Thyroid gland (tissue), 4 donors: Measurements from ENCODE around the gene ZNF726.

Source experiments
- POLR2A ChIP-seq, 2 donors: fragments of 450-650 bp; IDR thresholded peaks; one replicate each; pipeline ENCODE4 v1.6.1; 2017; ENCODE audit warnings: antibody characterized with exemption in 2 of 2, mild to moderate bottlenecking in 2 of 2, moderate library complexity in 1 of 2
- TF ChIP-seq, protein P1 (sequence below), 6 experiments: fragments of 200-600 bp in 3 of 6; fragments of 450-650 bp in 3 of 6; sonication (generic) in 3 of 6; IDR thresholded peaks; one replicate each; pipeline ENCODE4 v1.5.1; 2016 to 2019; ENCODE audit warnings: antibody characterized with exemption in 6 of 6, mild to moderate bottlenecking in 2 of 6, inconsistent platforms in 1 of 6, moderate library complexity in 1 of 6

- TF ChIP-seq POLR2A (IDR thresholded peaks at IDR 0.05), result no peak
- TF ChIP-seq, protein P1, sequence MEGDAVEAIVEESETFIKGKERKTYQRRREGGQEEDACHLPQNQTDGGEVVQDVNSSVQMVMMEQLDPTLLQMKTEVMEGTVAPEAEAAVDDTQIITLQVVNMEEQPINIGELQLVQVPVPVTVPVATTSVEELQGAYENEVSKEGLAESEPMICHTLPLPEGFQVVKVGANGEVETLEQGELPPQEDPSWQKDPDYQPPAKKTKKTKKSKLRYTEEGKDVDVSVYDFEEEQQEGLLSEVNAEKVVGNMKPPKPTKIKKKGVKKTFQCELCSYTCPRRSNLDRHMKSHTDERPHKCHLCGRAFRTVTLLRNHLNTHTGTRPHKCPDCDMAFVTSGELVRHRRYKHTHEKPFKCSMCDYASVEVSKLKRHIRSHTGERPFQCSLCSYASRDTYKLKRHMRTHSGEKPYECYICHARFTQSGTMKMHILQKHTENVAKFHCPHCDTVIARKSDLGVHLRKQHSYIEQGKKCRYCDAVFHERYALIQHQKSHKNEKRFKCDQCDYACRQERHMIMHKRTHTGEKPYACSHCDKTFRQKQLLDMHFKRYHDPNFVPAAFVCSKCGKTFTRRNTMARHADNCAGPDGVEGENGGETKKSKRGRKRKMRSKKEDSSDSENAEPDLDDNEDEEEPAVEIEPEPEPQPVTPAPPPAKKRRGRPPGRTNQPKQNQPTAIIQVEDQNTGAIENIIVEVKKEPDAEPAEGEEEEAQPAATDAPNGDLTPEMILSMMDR (IDR thresholded peaks at IDR 0.05), result no peak
Measured at GRCh38 chr19:23913931-23914330, 755 bp upstream of the ZNF726 start.
